HPDE6-E6E7 (cell line): Measurements from ENCODE around the gene B9D2.
"Not testable (repeated sequence)": the region's sequence is repeated elsewhere in the genome, so short reads cannot be mapped to it uniquely, and the experiment has no call there.

Experiments
- DNase-seq: peaks from one replicate; pipeline ENCODE4 v3.0.0; 2011; ENCODE audit warnings: missing footprints; ENCODE audit errors: extremely low spot score

B9D2 gene, protein sequence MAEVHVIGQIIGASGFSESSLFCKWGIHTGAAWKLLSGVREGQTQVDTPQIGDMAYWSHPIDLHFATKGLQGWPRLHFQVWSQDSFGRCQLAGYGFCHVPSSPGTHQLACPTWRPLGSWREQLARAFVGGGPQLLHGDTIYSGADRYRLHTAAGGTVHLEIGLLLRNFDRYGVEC

DNA sequence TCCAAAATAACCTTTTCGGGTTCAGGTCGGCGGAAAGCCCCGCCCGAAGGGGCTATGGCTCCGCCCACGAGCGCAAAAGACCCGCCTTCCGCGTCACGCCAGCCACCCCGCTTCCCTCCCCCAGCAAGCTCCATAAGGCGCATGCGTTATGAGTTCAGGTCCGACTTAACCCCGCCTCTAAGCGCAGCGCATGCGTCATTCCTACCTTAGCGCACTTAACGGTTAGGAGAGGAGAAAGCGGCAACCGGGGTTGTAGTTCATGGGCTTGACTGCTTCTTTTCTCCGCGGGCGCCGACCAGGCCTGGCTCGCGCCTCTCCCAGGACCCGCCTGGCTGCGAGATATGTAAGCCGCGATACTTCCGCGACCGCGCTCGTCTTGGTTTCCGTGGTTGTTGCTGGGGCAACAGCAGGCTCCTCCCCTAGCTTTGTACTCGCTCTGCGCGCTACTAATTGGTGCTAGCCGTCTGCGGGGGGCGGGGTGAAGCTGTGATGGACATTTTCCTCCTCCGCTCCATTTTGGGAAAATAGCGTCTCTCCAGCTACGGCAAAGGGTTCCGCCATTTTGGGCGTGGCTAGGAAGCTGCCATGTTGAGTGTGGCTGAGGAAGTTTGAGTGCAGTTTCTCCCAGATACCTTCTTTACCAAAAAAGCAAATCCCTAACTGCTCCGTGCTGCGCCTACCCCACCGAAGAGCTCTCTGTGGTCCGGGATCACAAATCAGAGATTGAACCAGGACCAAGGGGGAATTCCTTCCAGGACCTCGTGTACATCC, at the start of gene B9D2:
B9D2 (minus strand) TSS at position 397 of the 771 bp plus-strand sequence. CDS start 630 bp downstream, outside the sequence.
- DNase-seq, result peak; percentile 92

DNA sequence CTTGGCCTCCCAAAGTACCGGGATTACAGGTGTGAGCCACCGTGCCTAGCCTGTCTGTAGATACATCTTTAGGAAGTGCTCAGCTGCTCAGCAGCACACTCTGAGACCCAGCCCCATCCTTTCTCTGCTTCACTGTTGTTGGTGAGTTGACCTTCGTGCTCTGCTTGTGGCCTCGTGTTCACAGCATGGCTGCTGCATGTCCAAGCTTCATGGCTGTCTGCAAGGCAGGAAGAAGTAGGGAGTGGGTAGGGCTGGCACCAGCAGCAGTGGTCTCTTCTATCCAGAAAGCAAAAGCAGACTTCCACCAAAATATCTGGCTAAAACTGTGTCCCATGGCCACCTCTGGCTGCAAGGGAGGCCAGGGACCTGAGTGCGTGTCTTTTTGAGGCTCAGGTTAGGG, 49.0 kb upstream of the B9D2 start:
- no peak for DNase-seq

DNA sequence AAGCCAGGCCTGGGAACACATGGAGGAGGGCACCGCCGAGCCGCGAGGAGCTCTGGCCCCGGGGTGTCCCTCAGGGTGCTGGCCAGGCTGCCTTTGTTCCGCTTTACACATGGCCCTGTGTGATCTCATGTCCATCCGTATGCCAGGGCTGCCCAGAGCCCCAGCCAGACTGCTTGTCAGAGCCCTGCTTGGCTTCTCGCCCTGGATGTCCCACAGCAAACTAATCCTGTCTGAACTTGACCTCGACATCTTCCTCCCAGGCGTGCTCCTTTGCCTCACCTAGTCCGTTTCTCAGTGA, 48.0 kb upstream of the B9D2 start:
- no peak for DNase-seq

DNA sequence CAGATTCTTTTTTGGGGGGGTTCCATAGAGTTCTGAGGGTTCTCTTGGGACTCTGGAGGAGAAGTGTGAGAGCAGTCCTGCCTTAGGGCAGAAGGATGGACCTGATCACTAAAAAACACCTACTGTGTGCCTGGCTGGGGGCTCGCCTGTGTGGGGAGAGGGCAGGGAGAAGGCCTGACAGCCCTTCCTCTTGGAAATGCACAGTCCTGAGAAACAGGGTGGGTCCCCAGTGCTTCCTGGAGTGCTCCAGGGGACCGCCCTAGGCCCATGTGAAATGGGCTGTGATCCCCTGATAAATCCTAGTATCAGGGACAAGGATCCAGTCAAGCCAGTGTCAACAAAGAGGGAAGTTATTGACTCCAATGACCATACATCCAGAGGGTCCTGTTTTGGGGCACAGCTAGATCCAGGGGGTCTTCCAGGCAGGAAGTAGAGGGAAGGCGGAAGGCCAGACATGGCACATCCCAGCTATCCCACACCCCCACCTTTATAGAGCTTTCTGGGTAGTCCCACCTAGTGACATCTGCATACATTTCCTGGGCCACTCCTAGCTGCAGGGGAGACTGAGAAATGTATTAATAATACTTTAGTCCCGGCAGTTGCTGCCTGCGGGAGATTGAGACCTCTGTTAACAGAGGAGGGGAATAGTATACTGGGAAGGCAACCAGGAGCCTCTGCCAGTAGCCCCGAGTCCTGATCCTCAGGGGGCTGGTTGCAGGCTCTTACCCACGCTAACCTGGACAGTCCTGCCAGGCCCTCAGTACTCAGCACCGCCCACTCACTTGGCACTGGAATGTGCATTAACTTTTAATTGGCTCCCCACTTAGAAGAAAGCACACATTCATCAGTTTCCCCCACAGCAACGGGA, 47.4 kb upstream of the B9D2 start:
- no peak for DNase-seq

DNA sequence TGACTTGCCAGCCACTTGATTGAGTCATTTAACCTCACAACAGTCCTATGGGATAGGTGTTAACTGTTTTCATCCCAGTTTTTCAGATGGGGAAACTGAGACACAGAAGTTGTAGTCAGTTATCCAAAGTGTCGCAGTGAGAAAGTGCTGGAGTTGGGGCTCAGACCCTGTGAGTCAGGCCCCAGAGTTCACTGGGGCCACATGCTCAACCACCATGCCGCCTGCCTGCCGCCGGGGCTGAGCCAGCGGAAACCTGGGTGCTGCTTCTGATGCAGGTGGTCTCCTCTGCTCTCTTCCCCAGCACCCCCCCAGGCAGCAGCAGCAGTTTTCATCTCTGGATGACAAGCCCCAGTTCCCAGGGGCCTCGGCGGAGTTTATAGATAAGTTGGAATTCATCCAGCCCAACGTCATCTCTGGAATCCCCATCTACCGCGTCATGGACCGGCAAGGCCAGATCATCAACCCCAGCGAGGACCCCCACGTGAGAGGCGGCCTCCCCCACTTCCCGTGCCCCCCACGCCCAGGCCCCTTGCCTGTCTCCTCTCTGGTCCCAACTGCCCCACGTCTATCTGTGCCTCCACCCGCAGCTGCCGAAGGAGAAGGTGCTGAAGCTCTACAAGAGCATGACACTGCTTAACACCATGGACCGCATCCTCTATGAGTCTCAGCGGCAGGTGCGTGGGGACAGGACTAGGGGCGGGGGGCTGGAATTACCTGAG, 46.5 kb upstream of the B9D2 start:
- DNase-seq, result no peak

DNA sequence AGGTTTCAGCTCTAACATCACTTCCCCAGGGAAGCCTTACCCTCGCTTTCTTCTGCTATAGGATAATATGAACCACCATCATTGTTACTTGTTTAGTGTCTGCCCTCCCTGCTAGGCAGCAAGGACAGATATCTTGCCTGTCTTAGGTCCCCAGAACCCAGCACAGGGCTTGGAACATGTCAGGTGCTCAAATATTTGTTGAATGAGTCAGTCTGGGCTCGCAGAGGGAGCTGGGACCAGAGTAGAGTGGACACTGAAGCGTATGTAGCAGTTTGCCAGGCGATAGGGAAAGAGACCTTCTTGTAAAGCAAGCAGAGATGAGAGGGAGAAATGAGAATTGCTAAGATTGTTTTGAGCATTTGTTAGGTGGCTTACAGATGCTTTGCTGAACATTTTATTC, 45.3 kb upstream of the B9D2 start:
- DNase-seq, result peak; percentile 26

DNA sequence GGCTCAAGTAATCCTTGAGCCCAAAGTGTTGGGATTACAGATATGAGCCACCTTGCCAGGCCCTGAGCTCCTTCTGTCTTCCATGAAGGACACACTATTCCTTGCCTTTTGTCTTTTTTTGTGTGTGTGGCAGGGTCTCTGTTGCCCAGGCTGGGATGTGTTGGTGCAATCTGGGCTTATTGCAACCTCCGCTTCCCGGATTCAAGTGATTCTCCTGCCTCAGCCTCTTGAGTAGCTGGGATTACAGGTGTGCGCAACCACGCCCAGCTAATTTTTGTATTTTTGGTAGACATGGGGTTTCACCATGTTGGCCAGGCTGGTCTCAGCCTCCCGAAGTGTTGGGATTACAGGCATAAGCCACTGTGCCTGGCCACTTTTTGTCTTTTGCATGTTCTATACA, 44.9 kb upstream of the B9D2 start:
- not testable (repeated sequence) for DNase-seq

DNA sequence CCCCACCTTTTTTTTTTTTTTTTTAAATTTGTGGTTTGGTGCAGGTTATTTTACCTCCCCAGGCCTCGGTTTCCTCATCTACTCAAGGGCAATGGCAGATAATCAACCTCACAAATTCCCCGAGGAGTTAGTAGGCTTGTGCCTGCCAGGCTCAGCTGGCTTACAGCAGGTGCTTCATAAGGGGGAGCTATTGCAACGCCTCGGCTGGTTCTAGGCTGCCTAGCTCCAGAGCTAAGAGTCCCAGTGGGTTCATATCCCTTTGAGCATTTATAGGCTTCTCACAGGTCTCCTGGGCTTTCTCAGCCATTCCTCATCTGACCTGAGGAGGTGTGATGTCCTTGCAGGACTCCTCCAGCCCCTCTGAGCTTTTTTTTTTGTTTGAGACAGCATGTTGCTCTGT, 44.3 kb upstream of the B9D2 start:
- no peak for DNase-seq

DNA sequence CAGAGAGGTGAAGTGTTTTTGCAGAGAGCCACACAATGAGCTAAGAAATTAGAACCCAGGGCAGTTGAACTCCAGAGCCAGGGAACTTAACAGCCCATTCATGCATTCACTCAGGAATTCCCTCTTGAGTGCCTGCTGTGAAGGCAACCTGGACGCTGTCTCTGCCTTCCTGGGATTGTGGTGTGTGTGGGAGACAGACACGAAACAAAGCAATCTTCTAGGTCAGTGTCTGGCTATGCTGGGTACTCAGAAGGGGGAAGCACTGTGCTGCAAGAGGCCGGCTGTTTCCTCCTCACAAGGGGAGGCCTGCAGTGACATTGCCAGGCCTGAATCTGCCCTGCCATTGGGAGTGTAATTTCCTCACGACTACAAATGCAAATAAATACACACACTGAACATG, 43.3 kb upstream of the B9D2 start:
- DNase-seq, result no peak

DNA sequence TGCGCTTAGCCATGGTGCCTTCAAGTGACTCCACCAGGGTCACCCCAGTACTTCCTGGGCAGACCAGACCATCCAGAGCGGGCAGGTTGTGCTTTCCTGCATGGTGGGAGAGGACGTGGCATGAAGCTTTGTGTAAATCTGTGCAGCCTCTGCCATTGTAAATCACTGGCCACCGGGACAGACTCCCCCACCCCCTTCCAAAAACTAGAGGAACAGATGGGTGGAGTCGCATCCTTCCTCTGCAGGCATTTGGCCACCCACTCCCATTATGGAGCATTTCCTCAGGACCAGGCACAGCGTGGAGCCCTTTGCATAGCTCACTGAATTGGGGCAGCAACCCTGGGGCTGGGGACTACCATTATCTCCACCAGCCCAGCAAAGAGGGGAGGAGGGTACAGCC, 41.8 kb upstream of the B9D2 start:
- DNase-seq, result no peak

DNA sequence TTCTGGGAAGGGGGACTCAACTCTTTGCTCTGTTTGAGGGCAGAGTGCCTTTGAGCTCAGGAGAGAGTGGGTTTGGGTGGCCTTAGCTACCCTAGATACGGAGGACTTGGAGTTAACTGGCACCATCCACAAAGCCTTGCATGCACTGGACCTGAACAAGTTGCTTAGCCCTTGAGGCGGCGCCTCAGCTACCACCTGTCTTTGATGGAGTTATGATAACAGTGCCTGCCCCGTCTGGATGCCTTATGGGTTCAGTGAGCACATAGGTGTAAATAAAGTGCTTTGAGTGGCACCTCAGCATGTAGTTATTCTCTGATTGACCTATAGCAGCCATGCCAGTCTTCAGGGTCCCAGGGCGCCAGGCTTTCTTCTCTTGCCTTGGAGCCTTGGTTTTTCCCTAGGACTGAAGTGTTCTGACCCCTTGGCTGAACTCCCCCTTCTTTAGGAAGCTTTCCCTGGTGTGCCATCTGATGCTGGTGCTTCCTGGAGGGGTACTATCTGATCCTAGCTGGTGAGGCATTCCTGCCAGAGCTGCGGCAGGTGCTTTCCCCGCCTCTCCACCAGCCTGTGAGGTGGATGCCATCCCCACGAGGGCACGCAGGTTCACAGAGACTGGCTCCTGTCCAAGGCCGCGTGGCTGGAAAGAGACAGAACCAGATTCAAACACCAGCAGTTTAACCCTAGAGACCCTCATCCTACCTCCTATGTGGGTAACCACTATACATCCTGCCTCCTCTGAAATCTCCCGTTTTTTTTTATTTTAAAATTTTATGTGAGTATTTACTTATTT, 39.4 kb upstream of the B9D2 start:
- DNase-seq, result no peak

DNA sequence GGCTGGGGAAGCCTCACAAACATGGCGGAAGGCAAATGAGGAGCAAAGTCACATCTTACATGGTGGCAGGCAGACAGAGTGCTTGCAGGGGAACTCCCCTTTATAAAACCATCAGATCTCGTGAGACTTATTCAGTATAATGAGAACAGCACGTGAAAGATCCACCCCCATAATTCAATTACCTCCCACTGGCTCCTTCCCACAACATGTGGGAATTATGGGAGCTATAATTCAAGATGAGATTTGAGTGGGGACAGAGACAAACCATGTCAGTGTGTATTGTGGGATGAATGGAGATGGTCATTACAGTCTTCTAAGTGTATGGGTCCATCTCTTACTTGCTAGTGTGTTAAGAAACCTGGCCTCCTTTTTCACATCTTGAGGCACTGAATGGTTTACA, 38.1 kb upstream of the B9D2 start:
- no peak for DNase-seq

DNA sequence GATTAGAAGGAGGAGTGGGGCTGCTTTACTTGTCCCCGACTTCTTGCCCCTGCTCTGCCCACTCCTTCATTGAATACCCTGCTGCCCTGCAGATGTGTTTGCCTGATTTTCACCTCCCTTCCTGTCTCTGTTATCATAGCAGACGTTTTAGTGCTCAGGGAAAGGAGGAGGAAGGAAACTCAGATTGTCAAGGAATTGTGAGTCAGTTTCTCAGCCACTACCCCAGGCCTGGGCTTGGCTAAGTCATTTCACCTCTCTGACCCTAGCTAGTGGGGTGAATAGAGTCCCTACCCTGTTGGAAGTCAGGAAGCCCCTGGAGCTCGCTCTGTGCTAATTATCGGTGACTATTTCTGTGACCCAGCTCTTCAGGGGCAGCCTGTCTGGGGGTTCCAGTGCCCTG, 37.5 kb upstream of the B9D2 start:
- DNase-seq, result no peak

DNA sequence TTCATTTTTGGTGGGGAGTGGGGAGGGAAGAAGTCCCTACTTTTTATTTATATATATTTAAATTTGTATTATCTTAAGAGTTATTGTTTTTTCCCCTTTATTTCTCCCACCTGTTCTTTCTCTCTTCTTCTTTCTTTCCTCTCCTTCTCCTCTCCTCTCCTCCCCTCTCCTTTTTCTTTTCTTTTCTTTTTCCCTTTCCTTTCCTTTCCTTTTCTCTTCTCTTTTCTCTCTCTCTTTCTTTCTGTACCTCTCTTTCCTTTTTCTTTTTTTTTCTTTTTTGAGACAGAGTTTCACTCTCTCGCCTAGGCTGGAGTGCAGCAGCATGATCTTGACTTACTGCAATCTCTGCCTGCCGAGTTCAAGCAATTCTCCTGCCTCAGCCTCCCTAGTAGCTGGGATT, 35.6 kb upstream of the B9D2 start:
- no peak for DNase-seq

DNA sequence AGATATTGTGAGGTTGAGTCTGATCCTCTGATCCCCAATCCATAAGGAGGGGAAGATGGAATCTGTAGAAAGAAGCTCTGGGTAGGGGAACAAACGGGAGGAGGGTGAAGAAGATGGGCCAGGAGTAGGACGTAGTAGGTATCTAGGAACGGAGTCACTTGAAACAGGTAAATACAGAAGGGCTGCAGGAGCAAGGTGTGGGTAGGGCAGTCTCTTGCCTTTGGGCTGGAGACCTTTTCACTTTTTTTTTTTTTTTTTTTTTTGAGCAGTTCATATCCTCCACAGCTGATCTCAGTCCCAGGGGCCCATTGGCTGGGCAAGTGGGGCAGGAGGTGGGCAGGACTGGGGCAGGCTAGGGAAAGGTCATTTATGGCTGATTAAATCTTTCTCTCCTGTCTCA, 35.1 kb upstream of the B9D2 start:
- DNase-seq, result no peak

DNA sequence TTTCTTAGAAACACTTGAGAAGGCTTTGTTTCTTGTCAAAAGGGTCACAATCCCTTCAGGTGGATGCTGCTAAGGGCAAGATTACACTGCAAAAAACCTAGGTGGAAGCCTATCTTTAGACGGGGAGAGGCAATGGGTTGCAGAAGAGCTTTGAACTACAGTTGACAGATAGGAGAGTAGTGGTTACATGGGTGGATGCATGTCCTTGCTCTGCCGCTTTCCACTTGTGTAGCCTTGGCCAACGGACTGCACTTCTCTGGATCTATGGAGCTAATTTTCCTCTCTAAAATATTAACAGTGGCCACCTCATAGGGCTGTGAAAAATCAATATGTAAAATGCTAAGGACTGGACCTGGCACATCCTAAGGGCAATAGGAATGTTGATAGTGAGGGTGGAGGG, 34.6 kb upstream of the B9D2 start:
- no peak for DNase-seq

DNA sequence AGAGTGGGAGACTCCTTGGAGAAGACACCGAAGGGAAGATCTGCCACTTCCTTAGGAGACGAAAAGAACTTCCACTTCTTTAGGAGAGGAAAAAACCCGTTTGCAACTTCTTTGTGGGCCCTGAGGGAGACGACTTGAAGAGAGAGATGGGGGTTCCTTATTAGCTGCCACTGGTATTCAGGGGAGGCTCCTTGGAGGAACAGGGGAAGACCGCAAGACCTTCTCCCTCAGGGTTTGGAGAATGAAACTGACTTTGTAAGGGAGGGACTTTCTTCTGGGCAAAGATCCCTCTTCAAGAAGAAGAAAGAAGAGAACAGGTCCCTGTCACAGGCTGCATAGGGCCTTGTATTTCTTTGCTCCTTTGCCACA, 34.1 kb upstream of the B9D2 start:
- no peak for DNase-seq

DNA sequence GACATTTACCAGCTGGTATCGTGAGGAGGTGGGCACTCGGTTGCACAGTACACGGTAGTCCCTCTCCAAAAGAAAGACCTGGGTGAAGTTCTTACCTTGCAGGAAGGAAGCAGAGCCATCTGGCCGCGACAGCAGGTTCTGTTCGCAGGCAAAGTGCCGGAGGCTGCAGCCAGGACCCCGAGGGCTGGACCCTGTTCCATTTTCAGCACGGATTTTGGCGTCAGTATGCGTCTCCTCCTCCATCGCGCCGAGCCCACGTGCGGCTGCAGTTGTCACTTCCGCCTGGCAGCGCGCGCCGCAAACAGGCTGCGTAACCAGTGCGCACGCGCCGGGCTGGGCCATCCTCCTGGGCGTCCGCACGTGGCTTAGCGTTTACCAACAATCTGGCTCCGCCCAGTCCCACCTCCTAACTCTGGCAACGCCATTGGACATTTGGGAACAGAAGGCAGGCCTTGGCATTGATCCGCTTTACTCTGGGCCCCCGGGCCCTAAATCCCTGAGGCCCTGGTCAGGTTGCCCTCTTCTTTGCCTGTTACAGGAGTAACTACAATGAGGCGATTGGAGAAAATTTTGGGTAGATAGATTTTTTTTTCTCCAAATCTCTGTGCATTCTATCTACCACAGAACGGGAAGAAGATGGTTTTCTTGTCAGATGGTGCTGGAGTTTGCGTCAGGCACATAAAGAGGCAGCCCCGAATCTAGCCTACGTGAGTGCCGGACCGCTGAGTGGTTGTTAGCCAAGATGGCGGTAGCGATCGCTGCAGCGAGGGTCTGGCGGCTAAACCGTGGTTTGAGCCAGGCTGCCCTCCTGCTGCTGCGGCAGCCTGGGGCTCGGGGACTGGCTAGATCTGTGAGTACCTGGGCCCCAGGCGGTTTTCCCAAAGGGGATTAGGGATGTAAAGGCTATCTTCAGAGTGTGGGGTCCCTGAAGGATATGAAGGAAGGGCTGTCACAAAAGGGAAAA, 33.4 kb upstream of the B9D2 start, which contains the start of the genes BCKDHA and EXOSC5:
BCKDHA (plus strand) TSS at position 733 of the 964 bp plus-strand sequence; CDS start at position 743, 10 bp downstream.
EXOSC5 (minus strand) TSS at position 274 of the 964 bp plus-strand sequence; CDS start at position 243, 31 bp downstream.
- peak; percentile 95 for DNase-seq

DNA sequence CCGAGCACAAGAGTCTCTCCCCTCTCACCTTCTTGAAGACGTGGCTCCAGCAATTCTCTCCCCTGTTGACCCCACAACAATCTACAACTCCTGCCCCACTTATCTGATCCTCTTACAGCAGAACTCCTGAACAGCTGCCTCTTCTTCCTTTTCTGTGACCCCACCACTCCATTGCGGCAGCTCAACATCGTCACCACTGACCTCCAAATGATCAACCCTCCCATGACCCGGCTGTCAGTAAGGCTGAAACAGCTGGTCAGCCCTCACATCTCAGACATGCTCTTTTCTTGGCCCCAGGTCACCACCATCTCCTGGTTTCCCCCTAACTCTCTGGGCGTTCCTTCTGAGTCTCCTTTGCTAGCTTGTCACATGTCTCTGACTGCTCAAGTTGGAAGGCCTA, 31.4 kb upstream of the B9D2 start:
- no peak for DNase-seq

DNA sequence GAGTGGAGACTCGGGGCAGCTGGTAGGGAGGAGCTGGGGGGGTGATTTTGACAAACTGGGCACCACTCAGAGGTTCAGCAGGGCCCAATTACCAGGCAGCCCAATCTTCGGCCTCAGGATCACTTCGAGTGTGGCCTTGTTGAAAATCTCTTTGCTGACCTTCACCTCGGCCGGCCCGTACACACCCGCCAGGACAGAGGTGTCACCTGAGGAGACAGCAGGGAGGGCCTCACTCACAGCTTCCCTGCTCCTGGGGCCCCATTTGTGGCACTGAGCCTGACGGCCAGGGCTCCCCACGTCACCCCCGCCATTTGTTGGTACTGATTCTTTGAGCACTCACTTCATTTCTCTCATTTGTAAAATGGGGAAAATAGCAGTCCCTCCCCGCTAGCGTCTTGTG, 28.8 kb upstream of the B9D2 start:
- no peak for DNase-seq
